ENCODE measurements around the gene NID2.

GRCh38 chr14:52006361-52006760 lies 62.5 kb downstream of the NID2 start:
- TF ChIP-seq RAD21 (IDR thresholded peaks at IDR 0.05; ENCODE audit: low read length) = no peak
- no peak for TF ChIP-seq CTCF (conservative IDR thresholded peaks at IDR 0.05; ENCODE audit: low read depth, low read length)
- no peak for TF ChIP-seq POLR2A (IDR thresholded peaks at IDR 0.05; ENCODE audit: low read depth, low read length)
- TF ChIP-seq MAFK (IDR thresholded peaks at IDR 0.05; ENCODE audit: low read depth, low read length) = no peak
- no peak for TF ChIP-seq CHD1 (IDR thresholded peaks at IDR 0.05; ENCODE audit: low read depth, low read length)
- TF ChIP-seq USF2 (IDR thresholded peaks at IDR 0.05; ENCODE audit: low read depth, low read length) = no peak
- TF ChIP-seq CEBPB (IDR thresholded peaks at IDR 0.05; ENCODE audit: low read depth, low read length) = no peak
- no peak for TF ChIP-seq SMC3 (IDR thresholded peaks at IDR 0.05; ENCODE audit: low read depth, low read length)
- TF ChIP-seq NFE2L2 (IDR thresholded peaks at IDR 0.05; ENCODE audit: low read depth, low read length) = no peak
- TF ChIP-seq MXI1 (IDR thresholded peaks at IDR 0.05; ENCODE audit: borderline replicate concordance, low read depth, low read length) = no peak
- no peak for TF ChIP-seq RCOR1 (IDR thresholded peaks at IDR 0.05; ENCODE audit: insufficient replicate concordance, low read length)
- TF ChIP-seq FOS (IDR thresholded peaks at IDR 0.05; ENCODE audit: low read depth, low read length) = no peak
- no peak for TF ChIP-seq RFX5 (IDR thresholded peaks at IDR 0.05; ENCODE audit: low read depth, low read length)
- no peak for TF ChIP-seq BHLHE40 (IDR thresholded peaks at IDR 0.05; ENCODE audit: low read depth, low read length)
